Esophagus squamous epithelium (tissue), 4 donors: ENCODE results near the gene SAMD9.

Experiments used
- CTCF ChIP-seq, 6 experiments: fragments of 450-650 bp in 4 of 6; fragments of 200-600 bp in 2 of 6; sonication (generic) in 2 of 6; IDR thresholded peaks; one replicate each; pipeline ENCODE4 v1.5.1; 2016 to 2019; ENCODE audit warnings: antibody characterized with exemption in 6 of 6, mild to moderate bottlenecking in 4 of 6, moderate library complexity in 4 of 6
- POLR2A ChIP-seq, 4 donors: fragments of 450-650 bp; IDR thresholded peaks; one replicate each; pipeline ENCODE4 v1.6.1; 2017; ENCODE audit warnings: antibody characterized with exemption in 4 of 4, mild to moderate bottlenecking in 4 of 4, moderate library complexity in 3 of 4

- TF ChIP-seq POLR2A (IDR thresholded peaks at IDR 0.05) (no peak), CTCF (IDR thresholded peaks at IDR 0.05) (no peak)
These were observed 1.6 kb upstream of the SAMD9 start for GRCh38 chr7:93119191-93119905.
